ENCODE data around the gene INSIG2. TPM values are rescaled to one million over a fixed set of nuclear protein-coding genes. Genes with fewer than 3 reads are reported as not detected.

Gene INSIG2
- total RNA-seq, 1 donor from 2014 or later = 35.2 TPM

GRCh38 chr2:118146315-118147283, 58.3 kb downstream of the INSIG2 start:
- Mint-ChIP-seq H3K27me3 (peaks cover 2% of the 10 kb centered on the region), H3K36me3 (ENCODE audit: low read depth) (no peaks in the 10 kb centered on the region), H3K4me1 (peaks cover 4% of the 10 kb centered on the region), H3K27ac (no peak overlapping the region), H3K4me3 (no peak overlapping the region), H3K9me3 (no peaks in the 10 kb centered on the region)
- peak; percentile 27 for DNase-seq
- intact Hi-C loops (cut with micrococcal nuclease) = no loop called here

GRCh38 chr2:118148133-118148532, 59.9 kb downstream of the INSIG2 start:
- H3K36me3 Mint-ChIP-seq (ENCODE audit: low read depth) = no peaks in the 10 kb centered on the region
- intact Hi-C loops (cut with micrococcal nuclease) = no loop called here

GRCh38 chr2:118148809-118149208, 60.5 kb downstream of the INSIG2 start:
- Mint-ChIP-seq H3K4me3 (no peak overlapping the region), H3K36me3 (ENCODE audit: low read depth) (no peaks in the 10 kb centered on the region), H3K4me1 (peaks cover 2% of the 10 kb centered on the region), H3K9me3 (no peaks in the 10 kb centered on the region), H3K27ac (no peak overlapping the region), H3K27me3 (peaks cover 4% of the 10 kb centered on the region)
- intact Hi-C loops (cut with micrococcal nuclease) = no loop called here
- DNase-seq = peak; percentile 26

More at GRCh38 chr2:118148133-118148532, 59.9 kb downstream of the INSIG2 start:
- Mint-ChIP-seq H3K27ac (peak overlapping the region; percentile 8), H3K27me3 (peaks cover 2% of the 10 kb centered on the region), H3K4me1 (peaks cover 2% of the 10 kb centered on the region), H3K9me3 (no peaks in the 10 kb centered on the region), H3K4me3 (no peak overlapping the region)
- no peak for DNase-seq

- Mint-ChIP-seq H3K9me3 (no peaks in the 10 kb centered on the region), H3K27me3 (peaks cover 2% of the 10 kb centered on the region), H3K4me1 (peaks cover 2% of the 10 kb centered on the region), H3K4me3 (no peak overlapping the region), H3K36me3 (ENCODE audit: low read depth) (no peaks in the 10 kb centered on the region), H3K27ac (no peak overlapping the region)
- DNase-seq = peak; percentile 24
- intact Hi-C loops (cut with micrococcal nuclease) = no loop called here
Measured at GRCh38 chr2:118150294-118150693, 62.0 kb downstream of the INSIG2 start.

GRCh38 chr2:118151831-118152230, 63.6 kb downstream of the INSIG2 start:
- intact Hi-C loops (cut with micrococcal nuclease) = no loop called here
- peaks cover 5% of the 10 kb centered on the region for H3K9me3 Mint-ChIP-seq

GRCh38 chr2:118153433-118153832, 65.2 kb downstream of the INSIG2 start:
- intact Hi-C loops (cut with micrococcal nuclease) = no loop called here
- peaks cover 2% of the 10 kb centered on the region for H3K4me1 Mint-ChIP-seq
- H3K4me3 Mint-ChIP-seq = no peak overlapping the region
- H3K27me3 Mint-ChIP-seq = peaks cover 12% of the 10 kb centered on the region
- H3K36me3 Mint-ChIP-seq (ENCODE audit: low read depth) = no peaks in the 10 kb centered on the region
- DNase-seq = peak; percentile 31
- H3K27ac Mint-ChIP-seq = no peak overlapping the region
- H3K9me3 Mint-ChIP-seq = peaks cover 5% of the 10 kb centered on the region

More at GRCh38 chr2:118151831-118152230, 63.6 kb downstream of the INSIG2 start:
- no peak for DNase-seq
- H3K4me3 Mint-ChIP-seq = no peak overlapping the region
- H3K36me3 Mint-ChIP-seq (ENCODE audit: low read depth) = no peaks in the 10 kb centered on the region
- H3K4me1 Mint-ChIP-seq = peaks cover 2% of the 10 kb centered on the region
- no peak overlapping the region for H3K27ac Mint-ChIP-seq
- peaks cover 4% of the 10 kb centered on the region for H3K27me3 Mint-ChIP-seq

GRCh38 chr2:118154176-118154575, 65.9 kb downstream of the INSIG2 start:
- DNase-seq = peak; percentile 24
- H3K9me3 Mint-ChIP-seq = peaks cover 5% of the 10 kb centered on the region
- H3K36me3 Mint-ChIP-seq (ENCODE audit: low read depth) = no peaks in the 10 kb centered on the region
- H3K27me3 Mint-ChIP-seq = peaks cover 20% of the 10 kb centered on the region
- H3K27ac Mint-ChIP-seq = no peak overlapping the region
- intact Hi-C loops (cut with micrococcal nuclease) = no loop called here
- H3K4me1 Mint-ChIP-seq = no peaks in the 10 kb centered on the region
- no peak overlapping the region for H3K4me3 Mint-ChIP-seq

Other genes starting within 250 kb of the INSIG2 start
- gene CCDC93, start 74.4 kb upstream of the INSIG2 start, total RNA-seq = 30.3 and 34.4 TPM in 2 replicates